Activated T-helper 2 cell treated with anti-CD3 and anti-CD28 coated beads, Interferon-gamma antibody, Interleukin-2, Interleukin-4, amounts not matched to agents 10 μg/mL and 5 μg/mL and 100 μg/mL, durations not matched to agents 14 hours and 24 hours and 36 hours (primary cell): ENCODE results near the gene CNTN3. TPM values are rescaled to one million over a fixed set of nuclear protein-coding genes. Genes with fewer than 3 reads are reported as not detected.

ENCODE experiments used
- DNase-seq: peaks from one replicate; pipeline ENCODE4 v3.0.0; 2021; ENCODE audit warnings: low spot score
- H3K27ac Mint-ChIP-seq: one replicate; pipeline ENCODE4 v1.8.0; 2021; ENCODE audit warnings: mixed read lengths
- H3K27me3 Mint-ChIP-seq: one replicate; pipeline ENCODE4 v1.8.0; 2021; ENCODE audit warnings: low read depth, mixed read lengths
- H3K36me3 Mint-ChIP-seq: one replicate; pipeline ENCODE4 v1.8.0; 2021; ENCODE audit warnings: low read depth, mixed read lengths
- H3K4me1 Mint-ChIP-seq: one replicate; pipeline ENCODE4 v1.8.0; 2021; ENCODE audit warnings: low read depth, mixed read lengths
- H3K4me3 Mint-ChIP-seq: one replicate; pipeline ENCODE4 v1.8.0; 2021; ENCODE audit warnings: low read depth, mild to moderate bottlenecking, moderate library complexity, mixed read lengths
- H3K9me3 Mint-ChIP-seq: one replicate; pipeline ENCODE4 v1.8.0; 2021; ENCODE audit warnings: mixed read lengths
- intact Hi-C: fragments of 100-400 bp; cut with micrococcal nuclease; formaldehyde crosslinking; loops from one replicate; pipeline ENCODE4 v1.15.1; 2023
- total RNA-seq: library from RNA; stranded (reverse); gene quantifications from 2 replicates; pipeline ENCODE4 v1.2.3, GENCODE V29; 2022

CNTN3 gene
- total RNA-seq, result not detected in 2 replicates

DNA sequence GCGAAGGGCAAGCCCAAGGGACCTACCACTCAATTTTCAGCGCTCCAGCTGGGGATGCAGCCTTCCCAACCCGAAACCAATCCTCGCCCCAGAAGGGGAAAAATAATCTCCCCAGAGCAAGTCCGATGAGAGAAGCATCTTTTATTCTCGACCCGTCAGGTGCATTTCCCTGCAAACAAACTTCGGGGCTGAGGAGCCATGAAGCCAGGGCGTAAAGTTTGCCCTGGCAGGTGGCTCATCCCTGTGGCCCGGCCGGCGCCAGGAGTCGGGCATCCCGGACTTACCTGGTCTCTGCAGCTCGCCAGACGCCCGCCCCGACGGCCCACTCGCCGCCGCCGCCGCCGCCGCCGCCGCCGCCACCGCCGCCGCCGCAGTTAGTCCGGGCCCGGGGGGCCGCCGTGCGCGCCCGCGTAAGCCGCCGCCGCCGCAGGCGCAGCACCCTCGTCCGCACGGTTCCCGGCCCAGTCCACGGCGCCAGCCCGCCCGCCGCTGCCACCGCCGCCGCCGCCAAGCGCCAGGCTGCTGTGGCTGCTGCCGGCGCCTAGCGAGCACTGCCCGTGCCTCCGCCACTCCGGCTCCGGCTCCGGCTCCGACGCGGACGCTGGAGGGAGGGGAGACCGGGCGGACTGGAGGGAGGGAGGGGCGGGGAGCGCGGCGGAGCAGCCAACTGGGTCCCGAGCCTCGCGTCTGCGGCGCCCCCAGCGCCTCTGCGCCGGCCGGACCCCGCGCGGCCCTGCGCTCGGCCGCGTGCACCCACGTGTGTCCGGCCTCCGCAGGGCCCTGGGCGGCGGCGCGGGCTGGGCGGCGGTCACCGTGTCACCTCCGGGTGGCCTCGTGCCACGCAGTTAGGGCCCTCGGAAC lies at the start of gene CNTN3:
TSS of gene CNTN3 (minus strand) at position 553 of the 861 bp plus-strand sequence. CDS start 93,547 bp downstream, outside the sequence.
- no peak for DNase-seq
- intact Hi-C loops, result no loop called here

DNA sequence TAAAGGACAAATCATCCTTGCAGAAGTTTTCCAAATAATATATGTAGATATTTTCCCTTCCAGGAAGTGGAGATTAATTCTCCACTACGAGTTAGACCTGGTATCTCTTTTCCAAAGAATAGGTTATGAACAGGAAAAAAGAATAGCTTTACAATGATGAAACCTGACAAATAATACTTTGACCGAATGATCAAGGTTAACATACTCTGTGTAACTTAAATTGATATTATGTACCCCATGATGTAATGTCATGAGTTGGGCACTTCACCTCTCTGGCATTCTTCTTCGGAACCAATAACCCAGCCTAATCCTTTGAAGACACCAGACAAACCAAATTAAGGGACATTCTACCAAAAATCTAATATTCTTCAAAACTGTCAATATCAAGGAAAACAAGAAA lies 48.7 kb upstream of the CNTN3 start:
- H3K9me3 Mint-ChIP-seq, result peaks cover 34% of the 10 kb centered on the region
- DNase-seq, result no peak
- H3K27me3 Mint-ChIP-seq, result no peaks in the 10 kb centered on the region
- H3K4me3 Mint-ChIP-seq, result no peak overlapping the region
- no peaks in the 10 kb centered on the region for H3K4me1 Mint-ChIP-seq
- intact Hi-C loops, result no loop called here
- H3K36me3 Mint-ChIP-seq, result no peaks in the 10 kb centered on the region
- no peak overlapping the region for H3K27ac Mint-ChIP-seq

More for the DNA sequence above, at the start of gene CNTN3:
- peaks cover 20% of the 10 kb centered on the region for H3K27me3 Mint-ChIP-seq
- no peaks in the 10 kb centered on the region for H3K4me1 Mint-ChIP-seq
- no peak within 1 kb of the TSS for H3K4me3 Mint-ChIP-seq
- H3K9me3 Mint-ChIP-seq, result no peaks in the 10 kb centered on the region
- H3K36me3 Mint-ChIP-seq, result no peaks in the 10 kb centered on the region
- no peak within 1 kb of the TSS for H3K27ac Mint-ChIP-seq

DNA sequence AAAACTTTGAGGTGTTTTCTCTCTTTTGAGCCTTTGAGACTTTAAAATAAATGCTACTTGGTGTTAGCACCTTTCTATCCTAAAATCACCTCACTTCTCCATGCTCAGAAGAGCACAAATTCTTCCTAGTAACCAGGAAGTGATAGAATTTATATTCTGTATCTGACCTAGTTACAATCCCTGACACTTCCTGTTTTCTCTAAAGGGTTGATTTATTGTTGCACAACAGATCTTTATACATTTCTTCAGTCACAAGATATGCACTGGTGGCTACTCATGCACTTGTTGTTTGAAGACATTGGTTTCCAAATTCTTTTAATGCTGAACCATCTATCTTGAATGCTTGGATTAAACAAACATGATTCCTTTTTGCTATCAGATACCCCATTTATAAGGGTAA lies 47.2 kb upstream of the CNTN3 start:
- H3K27ac Mint-ChIP-seq, result no peak overlapping the region
- no peak for DNase-seq
- peaks cover 24% of the 10 kb centered on the region for H3K9me3 Mint-ChIP-seq
- H3K4me3 Mint-ChIP-seq, result no peak overlapping the region
- no peaks in the 10 kb centered on the region for H3K36me3 Mint-ChIP-seq
- H3K4me1 Mint-ChIP-seq, result no peaks in the 10 kb centered on the region
- intact Hi-C loops, result no loop called here
- no peaks in the 10 kb centered on the region for H3K27me3 Mint-ChIP-seq

DNA sequence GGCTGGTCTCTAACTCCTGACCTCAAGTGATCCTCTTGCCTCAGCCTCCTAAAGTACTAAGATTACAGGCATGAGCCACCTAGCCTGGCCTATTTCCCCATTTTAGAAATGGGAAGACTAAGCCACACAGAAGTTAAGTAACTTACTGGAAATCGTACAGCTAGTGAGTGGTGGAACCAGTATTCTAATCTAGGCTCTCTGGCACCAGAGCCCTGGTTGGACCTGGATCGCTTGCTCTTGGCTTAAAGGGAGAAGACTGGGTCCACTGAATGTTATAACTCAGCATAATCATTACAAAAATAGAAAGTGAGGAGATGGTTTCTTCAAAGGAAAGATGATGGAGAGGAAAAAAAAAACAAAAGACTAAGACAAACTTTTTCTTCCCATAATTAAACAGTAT lies 37.4 kb upstream of the CNTN3 start:
- Mint-ChIP-seq H3K27ac (no peak overlapping the region), H3K36me3 (no peaks in the 10 kb centered on the region), H3K4me3 (no peak overlapping the region), H3K9me3 (peaks cover 24% of the 10 kb centered on the region), H3K4me1 (no peaks in the 10 kb centered on the region), H3K27me3 (no peaks in the 10 kb centered on the region)
- intact Hi-C loops, result no loop called here
- DNase-seq, result no peak

DNA sequence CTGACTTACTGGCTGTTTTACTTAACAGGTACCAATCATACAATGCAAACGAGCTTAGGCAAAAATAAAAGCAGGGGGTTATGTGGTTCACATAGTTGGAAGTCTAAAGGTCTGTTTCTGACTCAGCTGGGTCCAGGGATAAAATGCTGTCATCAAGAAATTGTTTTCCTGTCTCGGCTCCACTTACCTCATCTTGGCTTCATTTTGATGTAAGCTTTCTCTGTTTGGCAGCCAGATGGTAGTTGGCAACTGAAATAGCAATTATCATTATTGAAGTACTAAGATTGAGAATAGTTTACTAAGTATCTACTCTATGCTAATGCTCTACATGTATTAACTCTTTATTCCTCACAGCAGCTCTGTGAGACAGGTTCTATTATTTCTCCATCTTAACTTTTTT lies 36.8 kb upstream of the CNTN3 start:
- Mint-ChIP-seq H3K36me3 (no peaks in the 10 kb centered on the region), H3K9me3 (peaks cover 24% of the 10 kb centered on the region), H3K4me3 (no peak overlapping the region), H3K27me3 (no peaks in the 10 kb centered on the region), H3K4me1 (no peaks in the 10 kb centered on the region), H3K27ac (no peak overlapping the region)
- intact Hi-C loops, result no loop called here
- no peak for DNase-seq

DNA sequence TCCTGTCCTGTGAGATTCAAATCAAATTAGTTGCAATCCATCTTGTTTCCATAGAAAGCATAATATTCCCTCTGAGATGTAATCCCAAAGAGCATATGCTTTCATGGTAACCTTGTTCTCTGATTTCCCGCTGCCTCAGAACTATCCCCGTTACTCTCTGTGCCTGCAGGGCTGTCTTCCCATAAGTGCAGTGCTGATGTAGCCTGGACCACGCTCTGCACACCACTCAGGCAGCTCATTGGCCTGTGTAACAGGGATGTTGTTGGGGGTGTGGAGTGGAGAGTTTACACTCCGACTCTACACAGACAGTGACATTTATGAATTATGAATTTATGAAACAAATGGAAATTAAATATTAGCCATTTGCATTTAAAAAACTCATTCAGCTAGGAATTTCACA lies 33.6 kb upstream of the CNTN3 start:
- intact Hi-C loops, result no loop called here
- Mint-ChIP-seq H3K4me1 (no peaks in the 10 kb centered on the region), H3K9me3 (peaks cover 28% of the 10 kb centered on the region), H3K36me3 (no peaks in the 10 kb centered on the region), H3K4me3 (no peak overlapping the region), H3K27me3 (no peaks in the 10 kb centered on the region), H3K27ac (no peak overlapping the region)
- DNase-seq, result no peak

DNA sequence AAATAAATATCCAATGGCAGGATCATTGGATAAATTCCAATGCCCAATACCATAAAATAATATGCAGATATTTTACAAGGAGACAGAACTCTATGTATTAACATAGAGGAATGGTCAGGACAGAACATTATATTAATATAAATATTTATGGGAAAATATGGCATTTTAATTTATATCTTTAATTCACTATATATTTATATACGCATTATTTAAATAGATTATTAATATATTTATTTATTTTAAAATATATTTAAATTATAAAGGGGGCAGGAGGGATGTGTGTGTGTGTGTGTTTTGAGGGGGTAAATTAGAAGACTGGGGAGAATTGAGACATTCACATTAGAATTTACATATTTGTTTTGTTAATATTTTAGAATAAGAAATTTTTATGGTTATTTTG lies 31.6 kb upstream of the CNTN3 start:
- Mint-ChIP-seq H3K27ac (no peak overlapping the region), H3K9me3 (peaks cover 25% of the 10 kb centered on the region), H3K36me3 (no peaks in the 10 kb centered on the region), H3K4me1 (no peaks in the 10 kb centered on the region), H3K4me3 (no peak overlapping the region), H3K27me3 (no peaks in the 10 kb centered on the region)
- no peak for DNase-seq
- intact Hi-C loops, result no loop called here

DNA sequence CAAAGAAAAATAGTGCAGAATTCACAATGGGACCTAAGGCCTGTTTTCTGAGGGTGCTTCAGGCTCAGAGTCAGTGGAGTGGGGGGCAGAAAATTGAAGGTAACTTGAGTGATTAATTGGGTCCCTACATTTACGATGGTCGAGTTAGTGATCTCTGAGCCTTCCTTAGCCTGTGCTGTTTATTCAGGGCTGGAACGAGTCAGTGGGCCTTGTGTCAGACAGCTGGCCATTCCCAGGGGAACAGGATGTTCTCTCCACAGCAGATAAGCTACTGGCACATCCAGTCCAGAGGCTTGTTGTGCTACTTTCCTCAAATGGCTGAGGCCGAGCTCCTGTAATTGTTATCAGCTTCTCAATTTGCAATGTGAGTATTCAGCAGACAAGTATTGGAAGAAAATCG lies 29.2 kb upstream of the CNTN3 start:
- Mint-ChIP-seq H3K4me3 (no peak overlapping the region), H3K4me1 (no peaks in the 10 kb centered on the region), H3K9me3 (peaks cover 15% of the 10 kb centered on the region), H3K27ac (no peak overlapping the region), H3K27me3 (no peaks in the 10 kb centered on the region), H3K36me3 (no peaks in the 10 kb centered on the region)
- DNase-seq, result no peak
- intact Hi-C loops, result no loop called here

DNA sequence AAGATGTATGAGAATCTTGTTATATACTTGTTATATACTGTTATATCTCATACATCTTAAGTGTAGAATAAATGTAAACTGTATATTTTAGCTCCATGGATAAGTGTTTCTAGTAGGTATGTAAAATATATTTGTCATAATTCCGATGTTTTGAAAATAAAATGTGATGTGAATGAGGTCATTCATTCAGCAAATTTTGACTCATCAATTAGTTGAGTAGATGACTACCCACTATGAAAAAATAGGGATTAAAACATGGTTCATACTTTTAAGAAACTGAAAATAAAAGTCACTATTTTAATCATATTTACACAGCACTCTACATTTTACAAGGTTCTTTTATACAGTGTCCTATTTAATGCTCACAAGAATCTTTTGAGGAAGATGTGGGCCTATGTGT lies 28.4 kb upstream of the CNTN3 start:
- Mint-ChIP-seq H3K4me3 (no peak overlapping the region), H3K27ac (no peak overlapping the region), H3K4me1 (no peaks in the 10 kb centered on the region), H3K9me3 (peaks cover 17% of the 10 kb centered on the region), H3K36me3 (no peaks in the 10 kb centered on the region), H3K27me3 (no peaks in the 10 kb centered on the region)
- DNase-seq, result no peak
- intact Hi-C loops, result no loop called here

DNA sequence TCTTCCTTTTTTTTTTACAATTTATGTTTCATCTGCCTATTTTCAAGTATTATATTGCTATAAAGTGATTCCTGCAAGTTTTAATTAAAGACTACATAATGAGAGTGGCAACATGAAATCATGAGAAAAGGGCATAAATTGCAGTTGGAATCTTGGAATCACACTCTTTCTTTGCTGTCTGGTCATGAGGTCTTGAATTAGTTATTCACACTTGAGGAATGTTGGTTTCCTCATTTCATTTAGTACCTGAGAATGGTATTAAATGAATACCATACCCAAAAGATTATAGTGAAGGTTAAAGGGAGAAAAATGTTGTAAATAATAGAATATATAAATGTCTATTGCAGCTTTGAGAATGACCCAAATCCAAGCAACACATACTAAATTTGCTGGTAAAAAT lies 25.8 kb upstream of the CNTN3 start:
- intact Hi-C loops, result no loop called here
- Mint-ChIP-seq H3K27ac (no peak overlapping the region), H3K9me3 (peaks cover 22% of the 10 kb centered on the region), H3K36me3 (no peaks in the 10 kb centered on the region), H3K4me1 (no peaks in the 10 kb centered on the region), H3K4me3 (no peak overlapping the region), H3K27me3 (no peaks in the 10 kb centered on the region)
- DNase-seq, result no peak

DNA sequence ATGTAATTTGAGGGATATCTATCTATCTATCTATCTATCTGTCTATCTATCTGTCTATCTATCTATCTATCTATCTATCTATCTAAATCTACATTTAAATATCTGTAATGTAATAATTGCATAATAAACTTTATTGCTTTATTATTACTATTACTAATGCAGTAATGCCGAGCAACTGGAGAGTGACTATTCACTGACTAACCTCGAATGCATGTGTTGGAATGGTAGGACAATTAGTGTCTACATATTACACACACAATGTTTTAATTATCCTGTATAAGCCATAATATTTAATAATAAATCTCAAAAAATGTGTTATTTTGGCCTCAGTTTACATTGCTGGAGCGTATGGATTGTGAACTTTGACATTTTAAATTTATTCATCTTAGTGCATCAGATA lies 25.2 kb upstream of the CNTN3 start:
- Mint-ChIP-seq H3K36me3 (no peaks in the 10 kb centered on the region), H3K4me1 (no peaks in the 10 kb centered on the region), H3K9me3 (peaks cover 22% of the 10 kb centered on the region), H3K27ac (no peak overlapping the region), H3K4me3 (no peak overlapping the region), H3K27me3 (no peaks in the 10 kb centered on the region)
- no peak for DNase-seq
- intact Hi-C loops, result no loop called here

DNA sequence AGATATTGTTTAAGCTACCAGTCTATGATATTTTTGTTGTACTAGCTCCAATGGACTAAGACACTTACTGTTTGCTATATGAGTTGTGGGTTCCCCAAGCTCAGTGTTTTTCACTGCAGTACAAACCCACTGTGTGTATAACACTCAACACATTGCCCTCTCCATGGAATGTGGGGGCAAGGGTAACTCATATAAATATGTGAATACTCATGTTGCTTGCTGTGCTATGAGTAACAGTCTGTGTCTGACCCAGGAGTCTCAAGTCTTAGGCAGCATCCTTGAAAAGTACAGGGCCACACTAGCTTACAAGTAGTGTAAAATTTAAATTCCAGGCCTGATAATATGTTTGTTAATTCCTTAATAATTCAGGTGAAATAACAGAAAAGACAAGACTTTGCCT lies 22.5 kb upstream of the CNTN3 start:
- no peaks in the 10 kb centered on the region for H3K27me3 Mint-ChIP-seq
- H3K9me3 Mint-ChIP-seq, result peaks cover 12% of the 10 kb centered on the region
- intact Hi-C loops, result no loop called here
- H3K27ac Mint-ChIP-seq, result no peak overlapping the region
- no peak overlapping the region for H3K4me3 Mint-ChIP-seq
- DNase-seq, result no peak
- H3K4me1 Mint-ChIP-seq, result no peaks in the 10 kb centered on the region
- no peaks in the 10 kb centered on the region for H3K36me3 Mint-ChIP-seq

DNA sequence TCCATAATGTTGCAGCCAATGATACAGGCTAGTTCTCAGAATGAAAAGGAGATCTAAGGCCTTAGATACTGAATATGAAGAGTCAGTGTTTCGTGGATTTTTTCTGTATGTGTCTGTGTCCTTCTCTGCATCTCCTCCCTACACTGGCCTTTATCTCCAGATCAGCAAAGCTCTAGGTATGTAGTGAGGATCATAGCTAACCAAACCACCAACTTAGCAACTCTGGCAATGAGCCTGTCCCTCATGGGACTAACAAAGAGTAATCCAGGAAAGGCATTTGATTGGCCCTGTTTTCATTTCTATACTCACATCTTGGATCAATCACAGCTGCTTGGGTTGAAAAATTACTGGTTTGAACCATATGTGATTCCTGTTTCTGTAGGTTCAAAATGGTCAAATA lies 18.6 kb upstream of the CNTN3 start:
- peaks cover 10% of the 10 kb centered on the region for H3K9me3 Mint-ChIP-seq
- intact Hi-C loops, result no loop called here
- H3K27ac Mint-ChIP-seq, result no peak overlapping the region
- no peak overlapping the region for H3K4me3 Mint-ChIP-seq
- no peaks in the 10 kb centered on the region for H3K36me3 Mint-ChIP-seq
- DNase-seq, result no peak
- H3K4me1 Mint-ChIP-seq, result no peaks in the 10 kb centered on the region
- no peaks in the 10 kb centered on the region for H3K27me3 Mint-ChIP-seq
